Upper lobe of left lung (tissue), 6 donors: ENCODE measurements around the gene GPN3. TPM values are rescaled to one million over a fixed set of nuclear protein-coding genes. Genes with fewer than 3 reads are reported as not detected.
"Not testable (repeated sequence)": the region's sequence is repeated elsewhere in the genome, so short reads cannot be mapped to it uniquely, and the experiment has no call there.

Source experiments
- ATAC-seq, 2 donors: fragments of 200-7000 bp; cut with Tn5 transposase; one replicate each; pipeline ENCODE4 v1.9.1; 2022; ENCODE audit warnings: mild to moderate bottlenecking in 2 of 2, moderate library complexity in 2 of 2; ENCODE audit not compliant: low FRiP score in 2 of 2
- DNase-seq, 2 donors: peaks; one replicate each; pipeline ENCODE4 v3.0.0-alpha.2; 2019 to 2020
- H3K27ac ChIP-seq, 4 donors: fragments of 200-600 bp; sonication (generic); one replicate each; pipeline ENCODE4 v1.5.1; 2016 to 2019
- H3K27me3 ChIP-seq, 4 donors: fragments of 200-600 bp; sonication (generic); one replicate each; pipeline ENCODE4 v1.5.1; 2017 to 2019
- H3K36me3 ChIP-seq, 4 donors: fragments of 200-600 bp; sonication (generic); one replicate each; pipeline ENCODE4 v1.5.1; 2016 to 2019
- H3K4me1 ChIP-seq, 4 donors: fragments of 200-600 bp; sonication (generic); one replicate each; pipeline ENCODE4 v1.5.1; 2018 to 2019
- H3K4me3 ChIP-seq, 4 donors: fragments of 200-600 bp; sonication (generic); one replicate each; pipeline ENCODE4 v1.5.1; 2017 to 2019; ENCODE audit warnings: mild to moderate bottlenecking in 2 of 4, moderate library complexity in 1 of 4
- H3K9me3 ChIP-seq, 4 donors: fragments of 200-600 bp; sonication (generic); one replicate each; pipeline ENCODE4 v1.5.1; 2018 to 2019
- EP300 ChIP-seq, 4 donors: sonication (generic); formaldehyde crosslinking; IDR thresholded peaks; one replicate each; pipeline ENCODE4 v1.5.1; 2017; ENCODE audit warnings: antibody characterized with exemption in 4 of 4, control low read depth in 2 of 4
- POLR2A ChIP-seq, 4 donors: fragments of 450-650 bp; IDR thresholded peaks; one replicate each; pipeline ENCODE4 v1.5.1; 2016 to 2017; ENCODE audit warnings: antibody characterized with exemption in 4 of 4, mild to moderate bottlenecking in 2 of 4
- POLR2AphosphoS5 ChIP-seq, 2 donors: sonication (generic); formaldehyde crosslinking; IDR thresholded peaks; one replicate each; pipeline ENCODE4 v1.5.1; 2017; ENCODE audit warnings: antibody characterized with exemption in 2 of 2
- WGBS, 2 donors: methylation state at CpG; one replicate each; pipeline ENCODE4 v1.1.5; 2017 to 2018; 5-methylcytosine and 5-hydroxymethylcytosine counted together
- total RNA-seq, 6 donors: library from RNA; depleted of rRNA in 4 of 6; stranded (reverse); fragments of >200 nt in 4 of 6; gene quantifications; one replicate each; pipeline versions ENCODE4 v1.1.0 to v1.2.1, GENCODE V29; 2016 to 2021
- TF ChIP-seq, protein P1 (sequence below), 6 experiments: fragments of 450-650 bp in 4 of 6; fragments of 200-600 bp in 2 of 6; sonication (generic) in 2 of 6; IDR thresholded peaks; one replicate each; pipeline ENCODE4 v1.5.1; 2016 to 2019; ENCODE audit warnings: antibody characterized with exemption in 6 of 6
- donor health status: DM: no; HTN: no; CAD: no; lungs with moderate emphysema.
- donor health status: DM: no; HTN: yes; CAD: no; lungs with severe emphysema.

The GPN3 gene
- total RNA-seq, 6 donors from 2014 or later = 4.1 to 31.4 (median 19.6) TPM

DNA sequence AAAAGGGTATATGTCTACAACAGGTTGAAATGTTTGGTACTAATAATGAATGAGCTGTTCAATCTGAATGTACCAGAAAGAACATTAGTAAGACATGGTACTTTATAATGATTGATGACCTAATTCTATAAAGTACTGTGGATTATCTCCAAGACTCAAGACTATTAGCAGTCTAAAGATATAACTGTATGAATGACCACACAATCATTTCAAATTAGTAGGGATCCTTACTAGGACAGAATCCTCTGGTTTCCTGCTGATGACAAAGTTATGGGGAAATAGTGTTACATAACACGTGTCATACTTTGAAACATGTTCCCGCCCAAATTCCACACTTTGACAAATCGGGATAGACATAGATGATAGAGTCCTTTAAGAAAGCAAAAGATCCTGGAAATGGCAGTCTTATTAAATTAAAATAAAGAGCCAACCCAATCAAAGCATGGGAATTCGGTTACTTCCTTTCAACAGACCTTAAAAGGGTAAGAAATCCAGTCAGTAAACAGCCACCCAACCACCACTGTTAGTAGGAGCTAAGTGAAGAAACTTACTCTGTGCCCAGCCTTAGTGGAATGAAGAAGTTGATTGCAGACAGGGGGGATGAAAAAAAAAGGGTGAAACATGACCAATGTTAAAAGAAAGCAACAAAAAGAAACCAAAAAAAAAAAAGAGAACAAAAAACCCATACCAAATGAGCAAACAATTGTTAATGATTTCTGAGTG lies 31.1 kb upstream of the GPN3 start:
- Histone ChIP-seq H3K36me3 (peaks cover 5 to 27% (median 19%) of the 10 kb centered on the region in 4 donors), H3K4me3 (no peak overlapping the region), H3K27me3 (no peaks in the 10 kb centered on the region), H3K4me1 (peaks cover 29 to 39% (median 33%) of the 10 kb centered on the region in 4 donors), H3K27ac (no peak overlapping the region), H3K9me3 (no peaks in the 10 kb centered on the region)
- no peak for DNase-seq
- no peak for ATAC-seq
- 45 to 48% methylated on average over 4 of the region's 4 CpGs for WGBS, 2 donors
- TF ChIP-seq POLR2A (IDR thresholded peaks at IDR 0.05) = no peak
- TF ChIP-seq EP300 (IDR thresholded peaks at IDR 0.05) = no peak
- TF ChIP-seq, protein P1, sequence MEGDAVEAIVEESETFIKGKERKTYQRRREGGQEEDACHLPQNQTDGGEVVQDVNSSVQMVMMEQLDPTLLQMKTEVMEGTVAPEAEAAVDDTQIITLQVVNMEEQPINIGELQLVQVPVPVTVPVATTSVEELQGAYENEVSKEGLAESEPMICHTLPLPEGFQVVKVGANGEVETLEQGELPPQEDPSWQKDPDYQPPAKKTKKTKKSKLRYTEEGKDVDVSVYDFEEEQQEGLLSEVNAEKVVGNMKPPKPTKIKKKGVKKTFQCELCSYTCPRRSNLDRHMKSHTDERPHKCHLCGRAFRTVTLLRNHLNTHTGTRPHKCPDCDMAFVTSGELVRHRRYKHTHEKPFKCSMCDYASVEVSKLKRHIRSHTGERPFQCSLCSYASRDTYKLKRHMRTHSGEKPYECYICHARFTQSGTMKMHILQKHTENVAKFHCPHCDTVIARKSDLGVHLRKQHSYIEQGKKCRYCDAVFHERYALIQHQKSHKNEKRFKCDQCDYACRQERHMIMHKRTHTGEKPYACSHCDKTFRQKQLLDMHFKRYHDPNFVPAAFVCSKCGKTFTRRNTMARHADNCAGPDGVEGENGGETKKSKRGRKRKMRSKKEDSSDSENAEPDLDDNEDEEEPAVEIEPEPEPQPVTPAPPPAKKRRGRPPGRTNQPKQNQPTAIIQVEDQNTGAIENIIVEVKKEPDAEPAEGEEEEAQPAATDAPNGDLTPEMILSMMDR (IDR thresholded peaks at IDR 0.05) = no peak
- TF ChIP-seq POLR2AphosphoS5 (IDR thresholded peaks at IDR 0.05) = peak in 1 of 2 donors; percentile 22

DNA sequence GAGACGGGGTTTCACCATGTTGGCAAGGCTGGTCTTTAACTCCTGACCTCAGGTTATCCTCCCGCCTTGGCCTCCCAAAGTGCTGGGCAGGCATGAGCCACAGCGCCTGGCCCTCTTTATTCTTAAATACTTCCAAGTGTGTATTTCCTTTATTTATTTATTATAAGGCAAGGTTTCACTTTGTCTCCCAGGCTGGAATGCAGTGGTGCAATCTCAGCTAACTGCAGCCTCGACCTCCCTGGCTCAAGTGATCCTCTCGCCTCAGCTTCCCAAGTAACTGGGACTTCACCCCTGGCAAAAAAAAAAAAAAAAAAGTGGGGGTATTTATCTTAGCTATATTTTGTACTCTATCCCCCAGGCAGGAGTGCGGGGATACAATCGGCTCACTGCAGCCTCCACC lies 7.4 kb upstream of the GPN3 start:
- no peak for TF ChIP-seq EP300 (IDR thresholded peaks at IDR 0.05)
- TF ChIP-seq, protein P1 (IDR thresholded peaks at IDR 0.05) = no peak
- Histone ChIP-seq H3K4me3 (no peak overlapping the region), H3K4me1 (no peaks in the 10 kb centered on the region), H3K36me3 (peaks cover 0 to under 1% (median 0%) of the 10 kb centered on the region in 4 donors), H3K27ac (no peak overlapping the region), H3K9me3 (no peaks in the 10 kb centered on the region), H3K27me3 (no peaks in the 10 kb centered on the region)
- no peak for ATAC-seq
- WGBS, 2 donors = 94% methylated on average over 7 of the region's 7 CpGs
- DNase-seq = no peak

DNA sequence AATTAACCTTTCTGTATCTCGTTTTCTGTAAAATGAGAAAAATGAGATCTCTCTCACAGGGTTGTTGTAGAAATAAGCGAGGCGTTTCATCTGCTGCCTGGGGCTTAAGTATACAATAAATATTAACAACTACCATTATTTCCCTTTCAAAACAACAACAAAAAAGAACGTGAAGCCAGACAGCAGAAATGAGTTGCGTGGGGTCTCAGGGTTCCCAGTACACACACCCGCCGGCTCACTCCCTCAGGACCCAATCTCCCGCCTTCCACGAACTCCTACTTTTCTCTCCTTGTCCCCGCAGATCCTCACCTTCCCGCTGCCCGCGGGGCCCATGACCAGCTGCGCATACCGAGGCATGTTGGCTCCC lies 227 bp downstream of the GPN3 start:
- no peak for ATAC-seq
- H3K27ac ChIP-seq = peak overlapping the region; percentile 87 to 94 (median 90)
- peaks cover 0 to 22% (median 10%) of the 10 kb centered on the region in 4 donors for H3K36me3 ChIP-seq
- H3K4me3 ChIP-seq = peak overlapping the region; percentile 71 to 93 (median 92)
- no peaks in the 10 kb centered on the region for H3K9me3 ChIP-seq
- WGBS, 2 donors = 0 to 2% methylated on average over 15 of the region's 15 CpGs
- DNase-seq = no peak
- H3K4me1 ChIP-seq = peaks cover 18 to 28% (median 21%) of the 10 kb centered on the region in 4 donors
- TF ChIP-seq EP300 (IDR thresholded peaks at IDR 0.05) (no peak), POLR2AphosphoS5 (IDR thresholded peaks at IDR 0.05) (no peak), POLR2A (IDR thresholded peaks at IDR 0.05) (peak in 3 of 4 donors; percentile 74 to 87 (median 85))
- TF ChIP-seq, protein P1 (IDR thresholded peaks at IDR 0.05) = no peak
- no peaks in the 10 kb centered on the region for H3K27me3 ChIP-seq

- no peak for ATAC-seq
- Histone ChIP-seq H3K27me3 (no peaks in the 10 kb centered on the region), H3K4me3 (peak overlapping the region in 2 of 4 donors; percentile 93), H3K36me3 (peaks cover 0 to 31% (median 11%) of the 10 kb centered on the region in 4 donors), H3K9me3 (no peaks in the 10 kb centered on the region), H3K4me1 (peaks cover 18 to 28% (median 21%) of the 10 kb centered on the region in 4 donors), H3K27ac (peak overlapping the region in 1 of 4 donors; percentile 94)
- 56 to 72% methylated on average over 5 of the region's 5 CpGs for WGBS, 2 donors
- TF ChIP-seq, protein P1 (IDR thresholded peaks at IDR 0.05) = no peak
- TF ChIP-seq EP300 (IDR thresholded peaks at IDR 0.05) (no peak), POLR2A (IDR thresholded peaks at IDR 0.05) (no peak), POLR2AphosphoS5 (IDR thresholded peaks at IDR 0.05) (no peak)
- DNase-seq = no peak
These were observed 1.3 kb downstream of the GPN3 start for GRCh38 chr12:110466791-110467190.

DNA sequence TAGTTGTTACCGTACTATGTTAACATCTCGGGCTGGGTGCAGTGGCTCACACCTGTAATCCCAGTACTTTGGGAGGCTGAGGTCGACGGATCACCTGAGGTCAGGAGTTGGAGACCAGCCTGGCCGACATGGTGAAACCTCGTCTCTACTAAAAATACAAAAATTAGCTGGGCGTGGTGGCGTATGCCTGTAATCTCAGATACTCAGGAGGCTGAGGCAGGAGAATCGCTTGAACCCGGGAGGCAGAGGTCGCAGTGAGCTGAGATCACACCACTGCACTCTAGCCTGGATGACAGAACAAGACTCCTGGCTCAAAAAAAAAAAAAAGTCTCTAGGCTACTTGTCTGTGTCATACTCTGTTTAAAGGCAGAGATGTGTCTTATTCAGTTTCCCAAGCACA lies 2.3 kb downstream of the GPN3 start:
- not testable (repeated sequence) for ATAC-seq, DNase-seq, H3K9me3 ChIP-seq, H3K27me3 ChIP-seq, H3K4me3 ChIP-seq, H3K27ac ChIP-seq
- Histone ChIP-seq H3K36me3 (peaks cover 0 to 36% (median 11%) of the 10 kb centered on the region in 4 donors), H3K4me1 (peaks cover 18 to 28% (median 21%) of the 10 kb centered on the region in 4 donors)
- 94 to 96% methylated on average over 11 of the region's 11 CpGs for WGBS, 2 donors
